ENCODE results near the gene PTPN9.

Gene PTPN9

DNA sequence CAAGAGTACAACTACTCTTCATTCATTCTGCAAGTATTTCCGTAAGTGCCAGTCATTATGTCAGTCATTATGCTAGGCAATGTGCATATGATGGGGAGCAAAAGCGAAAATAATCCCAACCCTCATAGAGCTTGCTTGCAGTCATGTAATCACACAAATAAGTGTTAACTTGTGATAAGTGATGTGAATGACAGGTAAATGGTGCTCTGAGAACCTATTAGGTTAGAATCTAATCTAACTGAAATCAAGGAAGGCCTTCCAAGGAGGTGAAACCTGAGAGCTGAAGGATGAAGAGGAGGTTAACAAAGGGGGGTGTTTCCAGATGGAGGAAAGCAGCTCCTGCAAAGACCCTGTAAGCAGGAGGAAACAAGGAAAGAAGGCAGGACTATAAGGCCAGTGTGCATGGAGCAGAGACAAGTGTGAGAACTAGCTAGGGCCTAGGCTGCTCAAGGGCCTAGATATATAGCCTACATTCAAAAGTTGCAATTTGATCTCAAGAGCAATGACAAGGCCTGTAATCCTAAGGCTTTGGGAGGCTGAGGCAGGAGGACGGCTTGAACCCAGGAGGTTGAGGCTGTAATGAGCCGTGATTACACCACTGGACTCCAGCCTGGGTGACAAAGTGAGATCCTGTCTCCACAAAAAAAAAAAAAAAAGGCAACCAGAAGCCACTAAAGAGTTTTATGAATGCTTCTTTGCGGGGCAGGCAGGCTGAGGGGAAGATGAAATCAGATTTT lies 5.3 kb downstream of the PTPN9 start:
- ATAC-seq = no peak
- TF ChIP-seq, protein P1, sequence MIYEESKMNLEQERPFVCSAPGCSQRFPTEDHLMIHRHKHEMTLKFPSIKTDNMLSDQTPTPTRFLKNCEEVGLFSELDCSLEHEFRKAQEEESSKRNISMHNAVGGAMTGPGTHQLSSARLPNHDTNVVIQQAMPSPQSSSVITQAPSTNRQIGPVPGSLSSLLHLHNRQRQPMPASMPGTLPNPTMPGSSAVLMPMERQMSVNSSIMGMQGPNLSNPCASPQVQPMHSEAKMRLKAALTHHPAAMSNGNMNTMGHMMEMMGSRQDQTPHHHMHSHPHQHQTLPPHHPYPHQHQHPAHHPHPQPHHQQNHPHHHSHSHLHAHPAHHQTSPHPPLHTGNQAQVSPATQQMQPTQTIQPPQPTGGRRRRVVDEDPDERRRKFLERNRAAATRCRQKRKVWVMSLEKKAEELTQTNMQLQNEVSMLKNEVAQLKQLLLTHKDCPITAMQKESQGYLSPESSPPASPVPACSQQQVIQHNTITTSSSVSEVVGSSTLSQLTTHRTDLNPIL (CRISPR knock-in tag; IDR thresholded peaks at IDR 0.05; ENCODE audit: low read depth) = no peak
- TF ChIP-seq OSR1 (CRISPR knock-in tag; IDR thresholded peaks at IDR 0.05) (no peak), ZFP3 (CRISPR knock-in tag; IDR thresholded peaks at IDR 0.05) (0 out of 2 replicates have a peak, but pooled peaks have one; percentile 21)

DNA sequence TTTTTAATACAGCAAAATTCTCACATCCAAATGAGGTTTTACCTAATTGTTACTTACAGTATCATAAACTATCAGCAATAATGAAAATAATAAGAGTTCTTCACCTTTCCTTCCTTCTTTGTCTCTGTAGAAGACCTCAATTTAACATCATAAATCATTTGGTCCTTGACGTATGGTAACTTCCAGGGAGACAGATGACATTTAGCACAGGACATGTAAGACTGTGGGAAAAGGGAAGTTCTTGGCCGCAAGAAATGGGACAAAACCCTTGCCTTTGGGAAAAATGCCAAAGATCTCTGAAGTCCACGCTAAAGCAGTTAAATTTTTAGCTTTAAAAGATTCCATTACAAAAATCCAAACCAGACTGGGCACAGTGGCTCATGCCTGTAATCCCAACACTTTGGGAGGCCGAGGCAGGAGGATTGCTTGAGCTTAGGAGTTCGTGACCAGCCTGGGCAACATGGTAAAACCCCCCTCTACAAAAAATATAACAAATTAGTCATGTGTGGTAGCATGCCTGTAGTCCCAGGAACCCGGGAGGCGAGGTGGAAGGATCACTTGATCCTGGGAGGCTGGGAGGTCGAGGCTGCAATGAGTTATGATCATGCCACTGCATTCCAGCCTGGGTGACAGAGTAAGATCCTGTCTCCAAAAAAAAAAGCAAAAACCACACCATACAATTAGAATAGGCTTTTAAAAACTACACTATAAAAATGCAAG lies 8.8 kb downstream of the PTPN9 start:
- no peak for ATAC-seq
- TF ChIP-seq GLIS3 (CRISPR knock-in tag; IDR thresholded peaks at IDR 0.05) (no peak), OSR1 (CRISPR knock-in tag; IDR thresholded peaks at IDR 0.05) (no peak), RARB (CRISPR knock-in tag; IDR thresholded peaks at IDR 0.05) (no peak), TCF4 (CRISPR knock-in tag; IDR thresholded peaks at IDR 0.05; ENCODE audit: borderline replicate concordance) (no peak), CSDC2 (CRISPR knock-in tag; IDR thresholded peaks at IDR 0.05) (no peak), TOX (CRISPR knock-in tag; IDR thresholded peaks at IDR 0.05; ENCODE audit: borderline replicate concordance) (no peak), ZNF565 (CRISPR knock-in tag; conservative IDR thresholded peaks at IDR 0.05; ENCODE audit: low read depth) (no peak), ZNF70 (CRISPR knock-in tag; IDR thresholded peaks at IDR 0.05) (no peak), BACH2 (CRISPR knock-in tag; IDR thresholded peaks at IDR 0.05; ENCODE audit: borderline replicate concordance) (no peak), ZNF8 (CRISPR knock-in tag; IDR thresholded peaks at IDR 0.05) (no peak), ISL1 (CRISPR knock-in tag; IDR thresholded peaks at IDR 0.05) (no peak)
- TF ChIP-seq, protein P1 (CRISPR knock-in tag; IDR thresholded peaks at IDR 0.05; ENCODE audit: low read depth) = no peak

DNA sequence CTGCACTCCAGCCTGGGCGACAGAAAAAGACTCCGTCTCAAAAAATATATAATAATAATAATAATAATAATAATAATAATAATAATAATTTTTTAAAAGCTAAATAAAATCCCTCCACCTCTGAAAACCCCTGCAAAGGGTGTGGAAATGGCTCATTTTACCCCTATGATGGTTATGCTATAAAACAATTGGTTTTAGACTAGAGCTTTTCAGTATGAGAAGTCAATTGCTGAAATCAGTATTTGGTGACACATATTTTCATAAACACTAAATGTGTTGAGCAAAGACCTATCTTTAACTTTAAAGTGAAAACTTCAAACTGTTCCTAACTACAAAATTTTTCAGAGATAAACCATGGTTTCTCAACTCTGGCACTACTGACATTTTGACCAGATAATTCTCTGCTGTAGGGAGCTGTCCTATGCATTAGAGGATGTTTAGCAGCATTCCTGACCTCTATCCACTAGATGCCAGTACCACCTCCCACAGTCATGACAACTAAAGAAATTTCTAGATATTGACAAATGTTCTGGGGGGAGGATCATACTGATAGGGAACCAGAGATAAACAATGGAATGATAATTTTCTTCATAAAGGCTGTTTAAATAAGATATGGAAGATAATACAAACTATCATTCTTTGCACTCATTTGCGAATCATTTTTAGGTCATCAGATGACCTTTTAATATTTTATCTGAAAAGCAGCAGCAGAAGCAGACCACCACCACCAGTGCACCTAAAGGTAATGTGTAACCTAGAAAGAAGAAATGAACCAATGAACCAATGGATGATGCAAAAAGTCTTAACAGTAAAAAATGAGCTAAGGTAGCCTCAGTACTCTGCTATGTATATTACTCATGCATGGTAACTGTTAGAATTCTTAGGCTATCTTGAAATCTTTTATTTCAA lies 13.8 kb downstream of the PTPN9 start:
- peak; percentile 70 for ATAC-seq

More for the DNA sequence above, 13.8 kb downstream of the PTPN9 start:
- TF ChIP-seq TOX (CRISPR knock-in tag; IDR thresholded peaks at IDR 0.05; ENCODE audit: borderline replicate concordance) = no peak
- no peak for TF ChIP-seq ZFP30 (CRISPR knock-in tag; IDR thresholded peaks at IDR 0.05)
- TF ChIP-seq TCF4 (CRISPR knock-in tag; IDR thresholded peaks at IDR 0.05; ENCODE audit: borderline replicate concordance) = no peak
- TF ChIP-seq, protein P1 (CRISPR knock-in tag; IDR thresholded peaks at IDR 0.05; ENCODE audit: low read depth) = no peak
- no peak for TF ChIP-seq GLIS3 (CRISPR knock-in tag; IDR thresholded peaks at IDR 0.05)
- TF ChIP-seq ZNF8 (CRISPR knock-in tag; IDR thresholded peaks at IDR 0.05) = no peak
- no peak for TF ChIP-seq ESRRG (CRISPR knock-in tag; IDR thresholded peaks at IDR 0.05)
- TF ChIP-seq ZNF70 (CRISPR knock-in tag; IDR thresholded peaks at IDR 0.05) = no peak
- TF ChIP-seq, protein P2, sequence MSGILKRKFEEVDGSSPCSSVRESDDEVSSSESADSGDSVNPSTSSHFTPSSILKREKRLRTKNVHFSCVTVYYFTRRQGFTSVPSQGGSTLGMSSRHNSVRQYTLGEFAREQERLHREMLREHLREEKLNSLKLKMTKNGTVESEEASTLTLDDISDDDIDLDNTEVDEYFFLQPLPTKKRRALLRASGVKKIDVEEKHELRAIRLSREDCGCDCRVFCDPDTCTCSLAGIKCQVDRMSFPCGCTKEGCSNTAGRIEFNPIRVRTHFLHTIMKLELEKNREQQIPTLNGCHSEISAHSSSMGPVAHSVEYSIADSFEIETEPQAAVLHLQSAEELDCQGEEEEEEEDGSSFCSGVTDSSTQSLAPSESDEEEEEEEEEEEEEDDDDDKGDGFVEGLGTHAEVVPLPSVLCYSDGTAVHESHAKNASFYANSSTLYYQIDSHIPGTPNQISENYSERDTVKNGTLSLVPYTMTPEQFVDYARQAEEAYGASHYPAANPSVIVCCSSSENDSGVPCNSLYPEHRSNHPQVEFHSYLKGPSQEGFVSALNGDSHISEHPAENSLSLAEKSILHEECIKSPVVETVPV (CRISPR knock-in tag; IDR thresholded peaks at IDR 0.05) = no peak
- TF ChIP-seq OSR1 (CRISPR knock-in tag; IDR thresholded peaks at IDR 0.05) = no peak
- TF ChIP-seq ISL1 (CRISPR knock-in tag; IDR thresholded peaks at IDR 0.05) = no peak
- no peak for TF ChIP-seq ARNTL (CRISPR knock-in tag; IDR thresholded peaks at IDR 0.05; ENCODE audit: borderline replicate concordance, low read depth)
- TF ChIP-seq, protein P3, sequence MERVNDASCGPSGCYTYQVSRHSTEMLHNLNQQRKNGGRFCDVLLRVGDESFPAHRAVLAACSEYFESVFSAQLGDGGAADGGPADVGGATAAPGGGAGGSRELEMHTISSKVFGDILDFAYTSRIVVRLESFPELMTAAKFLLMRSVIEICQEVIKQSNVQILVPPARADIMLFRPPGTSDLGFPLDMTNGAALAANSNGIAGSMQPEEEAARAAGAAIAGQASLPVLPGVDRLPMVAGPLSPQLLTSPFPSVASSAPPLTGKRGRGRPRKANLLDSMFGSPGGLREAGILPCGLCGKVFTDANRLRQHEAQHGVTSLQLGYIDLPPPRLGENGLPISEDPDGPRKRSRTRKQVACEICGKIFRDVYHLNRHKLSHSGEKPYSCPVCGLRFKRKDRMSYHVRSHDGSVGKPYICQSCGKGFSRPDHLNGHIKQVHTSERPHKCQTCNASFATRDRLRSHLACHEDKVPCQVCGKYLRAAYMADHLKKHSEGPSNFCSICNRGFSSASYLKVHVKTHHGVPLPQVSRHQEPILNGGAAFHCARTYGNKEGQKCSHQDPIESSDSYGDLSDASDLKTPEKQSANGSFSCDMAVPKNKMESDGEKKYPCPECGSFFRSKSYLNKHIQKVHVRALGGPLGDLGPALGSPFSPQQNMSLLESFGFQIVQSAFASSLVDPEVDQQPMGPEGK (CRISPR knock-in tag; IDR thresholded peaks at IDR 0.05; ENCODE audit: borderline replicate concordance) = no peak
- no peak for TF ChIP-seq BACH2 (CRISPR knock-in tag; IDR thresholded peaks at IDR 0.05; ENCODE audit: borderline replicate concordance)
- TF ChIP-seq, protein P4, sequence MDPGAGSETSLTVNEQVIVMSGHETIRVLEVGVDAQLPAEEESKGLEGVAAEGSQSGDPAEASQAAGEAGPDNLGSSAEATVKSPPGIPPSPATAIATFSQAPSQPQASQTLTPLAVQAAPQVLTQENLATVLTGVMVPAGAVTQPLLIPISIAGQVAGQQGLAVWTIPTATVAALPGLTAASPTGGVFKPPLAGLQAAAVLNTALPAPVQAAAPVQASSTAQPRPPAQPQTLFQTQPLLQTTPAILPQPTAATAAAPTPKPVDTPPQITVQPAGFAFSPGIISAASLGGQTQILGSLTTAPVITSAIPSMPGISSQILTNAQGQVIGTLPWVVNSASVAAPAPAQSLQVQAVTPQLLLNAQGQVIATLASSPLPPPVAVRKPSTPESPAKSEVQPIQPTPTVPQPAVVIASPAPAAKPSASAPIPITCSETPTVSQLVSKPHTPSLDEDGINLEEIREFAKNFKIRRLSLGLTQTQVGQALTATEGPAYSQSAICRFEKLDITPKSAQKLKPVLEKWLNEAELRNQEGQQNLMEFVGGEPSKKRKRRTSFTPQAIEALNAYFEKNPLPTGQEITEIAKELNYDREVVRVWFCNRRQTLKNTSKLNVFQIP (CRISPR knock-in tag; IDR thresholded peaks at IDR 0.05; ENCODE audit: borderline replicate concordance, low read depth) = no peak
- no peak for TF ChIP-seq SNAI2 (CRISPR knock-in tag; IDR thresholded peaks at IDR 0.05)

All from SK-N-SH treated with all-trans-retinoic acid at 6 μM for 48 hours (cell line).